Panc1 (cell line): Measurements from ENCODE around the gene CNGA1. TPM values are rescaled to one million over a fixed set of nuclear protein-coding genes. Genes with fewer than 3 reads are reported as not detected.

Source experiments
- ATAC-seq: fragments of 200-7000 bp; cut with Tn5 transposase; 2 replicates; pipeline ENCODE4 v1.9.1; 2020; ENCODE audit warnings: mild to moderate bottlenecking, moderate library complexity
- BruUV-seq: library from RNA; stranded (reverse); fragments of 400-500 nt; replicated peaks from 2 replicates; lab custom pipeline; 2021; lab: Mats Ljungman, UMichigan
- CTCF ChIA-PET: fragments of 300-600 bp; sonication (Branson Sonifier 250); formaldehyde crosslinking; loops from one replicate; lab custom pipeline; 2022; ENCODE audit warnings: antibody characterized with exemption; lab: Charles Lee
- POLR2A ChIA-PET: fragments of 300-600 bp; sonication (Branson Sonifier 250); formaldehyde crosslinking; loops from one replicate; lab custom pipeline; 2022; ENCODE audit warnings: antibody characterized with exemption; lab: Charles Lee
- DNase-seq: peaks from one replicate; pipeline ENCODE4 v3.0.0-alpha.2; 2010; ENCODE audit warnings: low read depth, low spot score
- H3K27ac ChIP-seq: 2 replicates; pipeline ENCODE4 v1.5.1; 2011; ENCODE audit warnings: mild to moderate bottlenecking, low read length, inconsistent platforms
- H3K27me3 ChIP-seq: fragments of 200-500 bp; sonication (Bioruptor generic); 2 replicates; pipeline ENCODE4 v1.6.0; 2014; ENCODE audit warnings: low read length, inconsistent platforms; ENCODE audit not compliant: control insufficient read depth, insufficient read depth
- H3K36me3 ChIP-seq: fragments of 200-500 bp; sonication (Bioruptor generic); 2 replicates; pipeline ENCODE4 v1.5.1; 2014; ENCODE audit warnings: inconsistent platforms, mild to moderate bottlenecking, low read length, moderate library complexity; ENCODE audit not compliant: control insufficient read depth, insufficient read depth
- H3K4me1 ChIP-seq: 2 replicates; pipeline ENCODE4 v1.5.1; 2011; ENCODE audit warnings: inconsistent platforms, mild to moderate bottlenecking, low read length, moderate library complexity; ENCODE audit not compliant: control insufficient read depth, insufficient read depth
- H3K4me3 ChIP-seq, 2 experiments: 2 replicates each; pipeline ENCODE4 v1.5.1; 2011 to 2012; ENCODE audit warnings: low read depth in 2 of 2, low read length in 2 of 2, mild to moderate bottlenecking in 2 of 2, inconsistent platforms in 1 of 2, moderate library complexity in 1 of 2
- H3K9me3 ChIP-seq: fragments of 200-500 bp; sonication (Bioruptor generic); 2 replicates; pipeline ENCODE4 v1.5.1; 2014; ENCODE audit warnings: low read depth, mild to moderate bottlenecking, inconsistent platforms, low read length, moderate library complexity; ENCODE audit not compliant: control insufficient read depth, insufficient read depth
- CTCF ChIP-seq: fragments of 450-650 bp; IDR thresholded peaks from 2 replicates; pipeline ENCODE4 v1.5.1; 2017; ENCODE audit warnings: mild to moderate bottlenecking
- POLR2AphosphoS5 ChIP-seq: IDR thresholded peaks from 2 replicates; pipeline ENCODE4 v1.6.1; 2012; ENCODE audit warnings: mild to moderate bottlenecking, low read depth, low read length, moderate library complexity
- REST ChIP-seq, 2 experiments: IDR thresholded peaks; 2 replicates each; pipeline ENCODE4 v1.6.1; 2011 to 2012; ENCODE audit warnings: low read depth in 2 of 2, control low read depth in 1 of 2, low read length in 1 of 2, mild to moderate bottlenecking in 1 of 2, moderate library complexity in 1 of 2; ENCODE audit not compliant: insufficient read depth in 1 of 2
- SIN3A ChIP-seq: IDR thresholded peaks from 2 replicates; pipeline ENCODE4 v1.6.1; 2012; ENCODE audit warnings: low read depth, mild to moderate bottlenecking, low read length, moderate library complexity, borderline replicate concordance; ENCODE audit not compliant: insufficient read depth
- TCF7L2 ChIP-seq: IDR thresholded peaks from 2 replicates; pipeline ENCODE4 v1.6.1; 2011; ENCODE audit warnings: mild to moderate bottlenecking, low read depth, low read length, inconsistent platforms
- in situ Hi-C: cut with HindIII; loops from 2 replicates; pipeline ENCODE4 v1.10.0; 2016; ENCODE audit warnings: low sequenced_read_pairs, low pct_unique_long_range_greater_than_20kb
- intact Hi-C: fragments of 100-400 bp; cut with micrococcal nuclease; formaldehyde crosslinking; loops from one replicate; pipeline ENCODE4 v1.10.0; 2022; ENCODE audit not compliant: unreplicated experiment
- total RNA-seq: library from RNA; stranded (reverse); gene quantifications from one replicate; pipeline ENCODE4 v1.2.1, GENCODE V29; 2021; ENCODE audit not compliant: unreplicated experiment

The CNGA1 gene
- total RNA-seq, 1 experiment from 2014 or later = 0.23 TPM

- ChIA-PET POLR2A (no interaction called here), CTCF (no interaction called here)
- no peaks in the 10 kb centered on the region for H3K27me3 ChIP-seq
- no peak for TF ChIP-seq CTCF
- TF ChIP-seq REST (IDR thresholded peaks at IDR 0.05; ENCODE audit: insufficient read depth in 1 of 2, low read depth in 2 of 2, low read length in 1 of 2) = no peak
- TF ChIP-seq SIN3A = no peak
- no peak for TF ChIP-seq POLR2AphosphoS5
- TF ChIP-seq TCF7L2 = no peak
- intact Hi-C loops (no loop called here), in situ Hi-C loops (no loop called here)
- no peak overlapping the region for H3K4me3 ChIP-seq
- H3K4me1 ChIP-seq = no peaks in the 10 kb centered on the region
- ATAC-seq (no peak), DNase-seq (no peak)
- no TSS peak for BruUV-seq
- no peaks in the 10 kb centered on the region for H3K36me3 ChIP-seq
- H3K27ac ChIP-seq = no peak overlapping the region
- no peaks in the 10 kb centered on the region for H3K9me3 ChIP-seq
Measured at GRCh38 chr4:48043504-48043903, 27.0 kb upstream of the CNGA1 start.

GRCh38 chr4:48042979-48043461, 26.5 kb upstream of the CNGA1 start:
- no peak for DNase-seq
- BruUV-seq = no TSS peak
- intact Hi-C loops (no loop called here), in situ Hi-C loops (no loop called here)
- POLR2A ChIA-PET = no interaction called here
- Histone ChIP-seq H3K4me1 (no peaks in the 10 kb centered on the region), H3K27ac (no peak overlapping the region), H3K9me3 (no peaks in the 10 kb centered on the region), H3K27me3 (no peaks in the 10 kb centered on the region), H3K4me3 (no peak overlapping the region), H3K36me3 (no peaks in the 10 kb centered on the region)
- CTCF ChIA-PET = no interaction called here
- TF ChIP-seq REST (IDR thresholded peaks at IDR 0.05; ENCODE audit: insufficient read depth in 1 of 2, low read depth in 2 of 2, low read length in 1 of 2) (no peak), CTCF (no peak), TCF7L2 (no peak), POLR2AphosphoS5 (no peak)
- ATAC-seq = no peak
